Stimulated activated CD8-positive, alpha-beta memory T cell treated with anti-CD3 and anti-CD28 coated beads, Interleukin-12 subunit alpha, Interleukin-12 subunit beta, amount 100 ng/mL, for 4 hours (primary cell): ENCODE results near the gene PTPRN2.
"Not testable (repeated sequence)": the region's sequence is repeated elsewhere in the genome, so short reads cannot be mapped to it uniquely, and the experiment has no call there.

ENCODE experiments used
- DNase-seq: peaks from one replicate; pipeline ENCODE4 v3.0.0-alpha.2; 2020; ENCODE audit warnings: low read depth

PTPRN2 gene

DNA sequence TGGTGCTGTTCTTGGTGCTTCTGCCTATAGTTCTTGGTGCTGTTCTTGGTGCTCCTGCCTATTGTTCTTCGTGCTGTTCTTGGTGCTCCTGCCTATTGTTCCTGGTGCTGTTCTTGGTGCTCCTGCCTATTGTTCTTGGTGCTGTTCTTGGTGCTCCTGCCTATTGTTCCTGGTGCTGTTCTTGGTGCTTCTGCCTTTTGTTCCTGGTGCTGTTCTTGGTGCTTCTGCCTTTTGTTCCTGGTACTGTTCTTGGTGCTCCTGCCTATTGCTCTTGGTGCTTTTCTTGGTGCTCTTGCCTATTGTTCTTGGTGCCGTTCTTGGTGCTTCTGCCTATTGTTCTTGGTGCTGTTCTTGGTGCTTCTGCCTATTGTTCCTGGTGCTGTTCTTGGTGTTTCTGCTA, 71.1 kb downstream of the PTPRN2 start:
- DNase-seq: no peak

DNA sequence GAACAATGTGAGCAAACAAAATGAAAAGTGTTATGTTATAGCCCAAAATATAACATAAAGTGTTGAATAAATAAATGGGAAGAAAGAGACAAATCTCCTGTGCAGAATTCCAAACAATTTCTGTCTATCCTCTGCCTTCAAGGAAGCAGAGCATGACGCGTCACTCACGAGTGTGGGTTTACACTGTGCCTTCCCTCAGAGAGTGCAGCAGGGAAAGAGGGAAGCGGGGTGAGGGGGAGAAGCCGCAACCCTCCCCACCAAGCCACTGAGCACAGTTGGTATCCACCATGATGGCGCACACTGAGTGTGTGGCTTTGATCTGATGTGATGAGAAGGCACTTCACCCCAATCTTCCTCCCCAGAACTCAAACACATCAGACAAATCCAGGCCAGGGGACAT, 74.8 kb downstream of the PTPRN2 start:
- DNase-seq: no peak

DNA sequence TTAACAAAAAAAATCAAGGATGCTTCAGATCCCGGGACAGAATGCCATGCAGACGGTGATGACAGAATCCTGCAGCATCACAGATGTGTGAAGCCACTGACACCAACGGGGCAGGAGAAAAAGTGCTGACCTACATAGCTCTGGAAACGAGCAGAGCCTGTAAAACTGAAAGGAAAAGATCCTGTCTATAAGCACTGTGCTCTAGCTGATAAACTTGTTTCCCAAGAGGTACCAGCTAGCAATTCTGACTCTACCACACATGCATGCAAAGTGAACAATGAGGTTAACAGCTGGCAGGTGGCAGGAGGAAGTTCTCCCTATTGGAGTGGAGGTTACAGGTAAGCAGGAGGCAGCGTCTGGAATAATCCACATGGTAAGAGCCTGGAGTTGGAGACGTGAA, 75.6 kb downstream of the PTPRN2 start:
- no peak for DNase-seq

DNA sequence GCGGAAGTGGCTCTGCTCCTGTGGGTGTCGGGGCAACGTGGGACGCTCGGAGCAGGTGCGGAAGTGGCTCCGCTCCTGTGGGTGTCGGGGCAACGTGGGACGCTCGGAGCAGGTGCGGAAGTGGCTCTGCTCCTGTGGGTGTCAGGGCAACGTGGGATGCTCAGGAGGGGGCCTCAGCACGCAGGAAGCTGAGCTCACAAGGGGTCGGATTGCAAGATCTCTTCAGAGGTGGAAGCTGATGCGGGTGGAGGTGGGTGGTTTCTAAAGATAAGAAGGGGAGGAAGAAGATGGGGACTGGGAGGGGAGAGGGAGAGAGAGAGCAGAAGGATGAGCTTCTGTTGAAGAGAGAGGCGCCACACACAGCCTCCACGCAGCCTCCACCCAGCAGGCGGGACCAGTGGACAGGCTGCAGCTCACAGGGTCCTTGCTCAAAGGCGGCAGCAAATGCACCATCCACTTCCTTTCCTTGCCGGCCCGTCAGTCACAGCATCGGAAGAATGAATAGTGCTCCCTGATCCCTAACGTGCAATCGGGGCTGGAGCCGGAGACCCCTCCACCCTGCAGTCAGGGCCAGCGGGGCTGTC, 78.7 kb downstream of the PTPRN2 start:
- DNase-seq: no peak

DNA sequence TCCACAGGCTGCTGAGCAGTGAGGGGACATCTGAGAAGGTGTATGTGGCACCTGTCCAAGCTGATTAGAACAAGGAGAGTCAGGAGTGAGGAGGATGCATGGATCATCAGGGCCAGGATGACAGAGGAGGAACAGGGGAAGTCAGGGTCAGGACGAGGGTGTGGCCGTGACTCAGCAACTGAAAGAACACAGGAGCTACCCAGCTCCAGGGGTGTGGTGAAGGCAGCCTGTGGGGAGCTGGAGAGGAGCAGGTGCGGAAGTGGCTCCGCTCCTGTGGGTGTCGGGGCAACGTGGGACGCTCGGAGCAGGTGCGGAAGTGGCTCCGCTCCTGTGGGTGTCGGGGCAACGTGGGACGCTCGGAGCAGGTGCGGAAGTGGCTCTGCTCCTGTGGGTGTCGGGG, 79.3 kb downstream of the PTPRN2 start:
- DNase-seq: not testable (repeated sequence)

DNA sequence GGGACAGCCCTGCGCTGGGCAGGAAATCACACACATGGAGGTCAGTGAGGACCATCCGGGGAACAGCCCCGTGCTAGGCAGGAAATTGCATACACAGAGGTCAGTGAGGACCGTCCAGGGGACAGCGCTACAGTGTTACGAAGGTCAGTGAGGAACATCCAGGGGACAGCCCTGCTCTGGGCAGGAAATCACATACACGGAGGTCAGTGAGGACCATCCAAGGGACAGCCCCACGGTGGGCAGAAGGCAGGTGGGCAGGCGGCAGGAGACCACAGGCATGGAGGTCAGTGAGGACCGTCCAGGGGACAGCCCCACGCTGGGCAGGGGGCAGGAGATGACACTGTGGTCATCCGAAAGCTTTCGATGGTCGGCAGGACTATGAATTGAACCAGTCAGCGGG, 79.7 kb downstream of the PTPRN2 start:
- DNase-seq: no peak

DNA sequence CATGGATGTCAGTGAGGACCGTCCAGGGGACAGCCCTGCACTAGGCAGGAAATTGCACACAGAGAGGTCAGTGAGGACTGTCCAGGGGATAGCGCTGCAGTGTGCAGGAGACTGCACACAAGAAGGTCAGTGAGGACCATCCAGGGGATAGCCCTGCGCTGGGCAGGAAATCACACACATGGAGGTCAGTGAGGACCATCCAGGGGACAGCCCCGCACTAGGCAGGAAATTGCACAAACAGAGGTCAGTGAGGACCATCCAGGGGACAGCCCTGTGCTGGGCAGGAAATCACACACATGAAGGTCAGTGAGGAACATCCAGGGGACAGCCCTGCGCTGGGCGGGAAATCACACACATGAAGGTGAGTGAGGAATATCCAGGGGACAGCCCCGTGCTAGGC, 80.4 kb downstream of the PTPRN2 start:
- not testable (repeated sequence) for DNase-seq

DNA sequence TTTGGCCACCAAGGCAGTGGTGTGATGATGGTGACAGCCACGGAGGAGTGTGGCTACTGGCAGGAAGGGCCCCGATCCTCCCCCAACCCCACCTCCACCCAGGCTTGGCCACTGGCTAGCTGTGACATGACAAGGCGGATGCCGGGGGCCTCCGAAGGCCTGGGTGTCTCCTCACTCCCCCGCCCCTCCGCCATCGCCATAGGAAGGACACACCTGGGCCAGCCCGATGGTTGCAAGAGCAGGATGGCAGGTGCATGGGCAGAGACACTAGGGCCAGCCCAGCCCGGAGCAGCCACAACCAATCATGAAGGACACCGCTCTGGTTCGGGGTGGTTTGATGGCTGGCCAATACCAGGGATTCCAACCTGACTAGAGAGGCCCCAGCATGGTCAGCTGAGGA, 81.0 kb downstream of the PTPRN2 start:
- no peak for DNase-seq

DNA sequence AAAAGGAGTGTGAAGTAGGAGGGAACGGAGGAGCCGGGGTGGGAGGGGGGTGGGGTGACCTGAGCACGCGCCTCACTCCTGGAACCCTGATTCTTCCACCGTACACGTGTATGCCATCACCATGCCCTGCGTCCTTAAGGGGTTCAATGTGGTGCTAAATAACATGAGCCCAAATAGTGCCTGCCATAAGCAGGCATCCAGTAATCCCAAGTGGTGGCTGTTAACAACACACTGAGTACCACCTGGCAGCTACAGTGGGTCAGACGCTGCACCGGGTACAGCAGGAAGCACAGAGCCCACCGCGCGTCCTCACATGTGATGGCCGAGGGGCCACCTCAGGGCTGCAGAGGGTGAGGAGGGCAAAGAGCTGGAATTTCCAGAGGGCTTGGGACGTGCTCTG, 81.9 kb downstream of the PTPRN2 start:
- DNase-seq: no peak

DNA sequence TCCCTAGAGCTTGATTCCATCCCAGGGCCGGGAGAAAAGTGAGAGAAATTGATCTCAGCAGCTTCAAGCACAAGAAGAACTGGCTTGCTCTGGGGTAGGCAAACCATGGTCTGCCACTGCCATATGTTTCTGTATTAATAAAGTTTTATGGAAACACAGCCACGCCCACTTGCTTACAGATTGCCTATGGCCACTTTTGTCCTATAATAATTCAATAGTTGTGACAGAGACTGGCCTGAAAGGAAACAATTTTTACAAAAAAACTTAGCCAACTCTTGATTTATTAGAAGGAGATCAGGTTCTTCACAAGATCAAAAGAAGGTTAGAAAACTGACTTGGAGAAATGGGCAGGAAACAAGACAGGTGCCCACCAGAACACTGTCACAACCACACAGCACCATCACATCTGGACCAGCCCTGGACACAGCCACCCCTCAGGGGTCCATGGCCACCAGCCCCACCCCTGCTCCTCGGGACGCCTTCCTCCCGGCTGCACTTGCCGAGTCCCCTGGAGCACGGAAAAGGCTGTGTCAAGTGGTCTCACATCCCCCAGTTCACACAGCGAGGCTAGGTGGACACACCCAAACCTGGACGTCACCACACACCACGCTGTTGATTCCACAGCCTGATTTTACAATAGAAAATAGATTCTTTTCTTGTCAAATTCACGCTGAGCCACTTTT, 85.4 kb downstream of the PTPRN2 start:
- DNase-seq: no peak

DNA sequence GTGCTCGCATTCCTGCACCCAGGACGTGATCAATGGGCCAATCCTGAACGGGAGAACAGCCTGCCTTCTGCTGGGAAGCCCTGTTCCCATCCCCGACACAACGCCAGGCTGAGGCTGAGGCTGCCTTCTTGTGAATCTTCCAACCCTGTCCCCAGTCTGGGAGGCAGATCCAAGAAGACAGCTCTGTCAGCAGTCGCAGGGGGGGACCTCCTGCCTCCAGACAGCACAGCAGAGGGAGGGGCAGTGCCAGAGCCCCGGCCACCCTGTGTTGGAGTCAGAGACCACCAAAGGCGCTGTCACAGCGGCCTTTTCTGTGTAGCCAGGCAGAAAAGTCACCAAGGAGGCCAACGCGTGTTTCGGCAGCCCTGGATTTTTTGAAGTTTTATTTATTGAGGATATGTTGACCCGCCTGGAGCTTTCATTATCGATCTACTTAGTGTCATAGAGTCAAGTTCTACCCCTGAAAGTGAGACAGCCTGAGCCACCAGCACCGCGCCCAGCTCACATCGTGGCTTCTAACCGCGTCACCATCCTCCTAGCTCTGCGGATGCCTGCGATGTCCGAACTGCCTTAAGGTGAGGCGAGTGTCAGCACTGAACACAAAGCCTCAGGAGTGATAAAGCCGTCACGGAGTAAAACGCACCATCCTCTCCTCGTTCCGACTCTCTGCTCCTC, 86.1 kb downstream of the PTPRN2 start:
- DNase-seq: no peak

DNA sequence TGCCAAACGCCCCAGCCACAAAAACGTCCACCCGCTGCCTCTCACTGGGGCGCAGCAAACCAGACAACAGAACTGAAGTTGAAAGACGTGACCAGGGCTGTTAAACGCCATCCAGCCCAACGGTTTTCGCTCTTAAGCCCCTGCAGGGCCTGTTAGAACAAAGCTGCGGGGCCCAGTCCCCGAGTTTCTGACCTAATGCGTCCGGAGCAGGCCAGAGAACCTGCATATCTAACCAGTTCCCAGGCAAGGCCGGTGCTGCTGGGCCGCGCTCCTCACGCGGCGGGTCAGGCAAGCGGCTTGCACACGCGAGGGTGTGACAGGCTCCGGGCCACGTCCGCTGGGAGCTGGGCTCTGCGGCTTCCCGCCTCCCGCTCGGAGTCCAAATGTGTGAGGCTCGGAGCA, 87.0 kb downstream of the PTPRN2 start:
- no peak for DNase-seq

DNA sequence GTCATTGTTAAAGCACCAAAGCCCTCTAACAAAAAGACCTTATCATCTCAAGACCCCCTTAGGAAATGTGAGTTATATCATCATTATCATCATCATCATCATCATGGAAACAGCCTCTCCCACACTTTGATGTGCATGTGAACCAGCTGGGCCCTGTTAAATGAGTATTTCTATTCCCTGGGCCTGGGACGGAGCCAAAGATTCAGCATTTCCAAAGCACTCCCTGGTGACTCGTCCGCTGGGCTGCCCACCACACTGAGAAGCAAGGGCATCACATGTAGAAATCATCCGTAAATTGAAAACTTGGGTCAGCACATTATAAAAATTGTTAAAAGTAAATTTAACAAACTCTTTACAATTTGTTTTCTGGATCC, 88.6 kb downstream of the PTPRN2 start:
- no peak for DNase-seq

DNA sequence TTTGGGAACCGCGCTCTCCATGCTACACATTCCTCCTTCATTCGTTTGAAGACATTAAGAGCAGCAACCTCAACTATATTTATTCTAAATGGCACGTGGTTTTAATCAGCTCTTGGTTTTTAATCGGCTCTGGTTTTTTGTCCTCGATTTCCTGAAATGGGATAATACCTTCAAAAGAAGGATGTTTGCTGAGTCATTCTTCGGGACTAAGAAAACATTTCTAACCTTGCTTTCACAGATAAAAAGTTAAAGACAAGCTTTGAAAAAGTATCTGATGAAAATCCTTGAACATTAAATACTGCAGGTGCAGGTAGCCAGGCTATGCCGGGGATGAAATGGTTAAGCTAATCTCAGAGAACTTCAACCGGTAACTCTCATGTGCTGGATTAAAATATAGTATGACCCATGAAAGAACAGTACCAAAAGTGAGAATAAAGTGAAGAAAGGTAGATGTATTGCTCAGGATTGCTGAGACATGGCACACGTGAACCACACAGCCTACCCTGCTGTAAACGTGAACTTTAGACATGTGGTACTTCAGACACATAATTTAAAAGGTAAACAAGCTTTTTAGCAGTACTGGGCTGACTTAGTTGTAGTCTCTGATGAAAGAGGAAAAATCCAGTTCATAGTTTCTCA, 89.1 kb downstream of the PTPRN2 start:
- no peak for DNase-seq

DNA sequence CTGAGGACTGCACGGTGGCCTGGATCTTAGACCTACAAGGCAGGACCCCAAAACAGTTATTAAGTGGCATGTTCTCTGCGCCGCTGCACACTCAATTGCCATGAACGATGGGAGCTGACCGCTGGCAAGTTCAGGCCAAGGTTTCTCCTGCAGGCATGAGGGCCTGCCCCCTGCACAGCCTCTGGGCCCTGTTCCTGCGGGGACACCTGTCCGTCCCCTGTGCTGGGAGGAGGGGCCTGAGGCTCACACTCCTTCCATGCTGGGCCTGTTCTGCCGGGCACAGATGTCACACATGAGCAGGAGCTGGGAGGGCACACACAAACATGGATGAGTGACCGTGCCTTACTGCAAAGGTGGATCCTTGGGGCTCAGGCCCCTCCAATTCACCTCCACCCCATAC, 90.0 kb downstream of the PTPRN2 start:
- DNase-seq: no peak

DNA sequence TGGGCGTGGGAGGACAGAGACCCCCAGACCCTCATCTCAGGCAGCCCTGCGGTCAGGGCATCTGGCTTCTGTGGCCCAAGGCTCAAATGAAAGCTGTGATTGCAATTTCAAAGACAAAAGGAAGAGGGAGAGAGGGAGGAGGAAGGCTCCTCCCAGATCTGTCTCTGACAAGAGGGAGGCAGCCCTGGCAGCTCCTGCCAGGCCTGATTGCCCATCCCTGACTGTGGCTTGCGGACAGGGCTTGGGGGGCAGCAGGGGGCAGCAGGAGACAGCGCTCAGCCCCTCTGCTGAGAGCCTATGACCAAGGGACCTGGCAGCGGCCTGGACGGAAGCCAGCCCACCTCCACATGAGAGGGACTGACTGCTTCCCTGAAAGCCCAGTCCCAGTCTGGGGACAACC, 91.8 kb downstream of the PTPRN2 start:
- no peak for DNase-seq

DNA sequence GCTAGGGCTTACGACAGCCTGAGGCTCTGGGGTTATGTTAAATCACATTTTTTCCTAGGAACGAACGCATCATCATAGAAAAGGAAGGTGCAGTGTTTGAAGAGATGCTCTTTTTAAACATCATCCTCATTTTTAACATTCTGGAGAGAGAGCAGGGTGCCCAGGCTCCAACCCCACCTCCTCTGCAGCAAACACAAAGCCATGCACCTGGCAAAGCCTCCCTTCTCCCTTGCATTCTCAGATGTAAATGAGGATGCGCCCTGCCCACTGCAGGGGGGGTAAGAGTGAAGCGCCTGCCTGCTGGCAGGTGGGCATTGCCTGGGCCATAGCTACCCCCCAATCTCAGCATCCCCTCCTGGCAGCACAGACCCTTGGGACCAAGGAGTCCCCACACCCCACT, 92.4 kb downstream of the PTPRN2 start:
- DNase-seq: no peak

DNA sequence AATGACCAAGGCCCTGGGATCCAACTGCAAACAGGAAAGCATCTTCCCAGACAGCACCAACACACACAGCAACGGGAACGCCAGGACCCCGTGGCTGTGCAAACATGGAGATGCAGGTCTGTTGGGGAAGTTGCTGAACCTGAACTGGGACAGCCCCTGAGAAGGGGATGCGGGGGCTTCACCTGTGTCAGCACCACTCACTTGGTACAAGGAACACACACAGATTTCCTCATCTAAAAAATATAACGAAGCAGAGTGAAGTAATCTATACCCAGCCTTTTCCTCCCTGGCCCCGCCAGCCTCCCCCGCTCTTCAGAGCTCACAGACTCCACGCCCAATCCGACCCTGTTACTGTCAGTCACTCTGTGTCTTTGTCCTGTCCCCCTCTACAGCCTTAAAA, 93.0 kb downstream of the PTPRN2 start:
- DNase-seq: no peak

DNA sequence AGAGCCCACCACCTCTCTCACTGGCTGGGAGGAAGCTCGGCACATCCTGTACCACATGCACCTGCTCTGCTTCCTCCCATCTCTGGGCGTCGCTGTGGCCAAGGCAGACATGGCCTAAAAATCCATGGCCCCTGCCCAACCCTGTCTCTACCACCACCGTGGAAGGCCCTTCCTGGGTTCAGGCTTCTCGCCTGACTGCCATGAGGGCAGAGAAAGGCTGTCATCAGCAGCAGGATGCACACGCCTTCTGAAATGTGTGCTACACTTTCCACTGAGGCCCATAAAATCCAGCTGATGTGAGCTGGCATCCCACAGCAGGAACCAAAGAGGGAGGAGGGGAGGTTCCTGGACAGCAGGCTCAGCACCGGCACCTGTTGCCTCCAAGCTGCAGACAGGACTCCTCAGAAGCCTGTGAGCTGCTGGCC, 93.4 kb downstream of the PTPRN2 start:
- no peak for DNase-seq

DNA sequence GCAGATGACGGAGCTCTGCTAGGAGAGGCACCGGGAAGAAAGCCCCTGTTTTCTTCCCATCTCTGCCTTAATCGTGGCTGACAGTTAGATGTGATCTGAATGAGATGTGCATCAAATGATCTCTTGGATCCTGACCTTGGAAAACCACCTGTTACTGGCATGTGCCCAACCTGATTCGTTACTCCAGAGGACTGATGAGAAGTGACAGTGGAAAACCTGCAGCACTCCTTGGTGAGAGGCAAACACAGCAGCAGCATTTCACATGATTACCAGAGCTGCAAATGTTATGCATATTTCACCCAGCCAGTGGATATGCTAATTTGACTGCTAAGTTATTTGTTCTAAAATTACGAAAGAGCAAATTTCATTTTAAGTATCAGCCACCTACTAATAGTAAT, 95.3 kb downstream of the PTPRN2 start:
- DNase-seq: no peak

DNA sequence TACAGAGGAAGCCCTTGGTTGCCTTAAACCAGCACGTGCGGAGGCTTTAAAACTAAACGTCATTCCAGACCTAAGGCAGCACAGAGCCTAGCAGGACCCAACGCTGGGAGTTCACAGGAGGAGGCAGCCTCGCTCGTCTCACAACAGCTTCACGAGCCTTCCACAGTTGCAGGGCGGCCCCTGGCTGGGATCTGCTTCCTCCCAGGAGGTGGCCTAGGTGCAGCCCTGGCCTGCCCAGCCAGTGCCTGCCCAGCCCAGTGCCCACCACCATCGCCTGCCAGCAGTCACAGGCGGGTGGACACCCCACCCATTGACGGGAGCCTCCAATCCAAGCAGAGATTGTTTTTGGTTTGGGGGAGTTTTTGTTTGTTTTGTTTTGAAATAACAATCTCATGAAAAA, 96.5 kb downstream of the PTPRN2 start:
- no peak for DNase-seq

DNA sequence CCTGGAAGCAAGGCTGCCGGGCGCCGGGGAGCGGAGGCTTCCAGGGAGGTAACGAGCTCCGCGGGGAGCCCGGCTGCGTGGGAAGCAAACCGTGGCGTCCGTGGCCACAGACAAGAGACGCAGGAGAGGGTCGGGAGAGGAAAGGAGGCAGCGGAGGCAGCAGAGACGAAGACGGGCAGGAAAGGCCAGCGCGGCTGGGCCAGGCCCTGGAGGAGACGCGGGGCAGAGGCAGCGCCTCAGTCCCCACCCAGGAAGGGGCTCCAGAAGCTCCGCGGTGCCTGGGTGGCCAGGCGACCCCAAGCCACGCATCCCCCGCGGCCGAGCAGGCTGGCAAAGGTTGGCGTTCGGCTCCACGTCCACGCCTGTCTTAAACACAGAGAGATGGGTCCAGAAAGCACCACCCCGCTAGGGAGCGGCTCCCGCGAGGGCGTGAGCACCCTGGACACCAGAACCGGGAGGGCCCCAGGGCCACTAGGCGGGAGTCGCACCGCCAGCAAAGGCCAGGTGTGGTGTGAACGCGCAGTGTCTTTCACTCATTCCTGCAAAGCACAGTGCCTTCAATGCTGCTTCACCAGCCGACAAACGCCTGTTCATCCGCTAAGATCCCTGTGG, 97.3 kb downstream of the PTPRN2 start:
- no peak for DNase-seq
